ENCODE data around the gene VSIG10. TPM values are rescaled to one million over a fixed set of nuclear protein-coding genes. Genes with fewer than 3 reads are reported as not detected.

The VSIG10 gene
- total RNA-seq, 1 experiment from 2014 or later = 97.4 TPM

- H3K27ac Mint-ChIP-seq = 0 out of 7 replicates have a peak overlapping the region, but pooled peaks of 2 of the 3 experiments have one; percentile 46 to 77
- no peaks in the 10 kb centered on the region for H3K4me1 ChIP-seq (ENCODE audit: insufficient read depth, low read length)
- no peak for TF ChIP-seq CTCF (conservative IDR thresholded peaks at IDR 0.05)
- no peaks in the 10 kb centered on the region; the same call in 1 of the 2 replicates for H3K79me2 ChIP-seq (ENCODE audit: insufficient read depth, low read length)
- no peak overlapping the region for H3K9ac ChIP-seq (ENCODE audit: extremely low read depth, insufficient read length, low read length)
- H3K36me3 Mint-ChIP-seq (ENCODE audit: insufficient read depth in 1 of 3, low read depth in 3 of 3) = peaks cover 37 to 89% (median 79%) of the 10 kb centered on the region in 3 experiments
- H3K27me3 ChIP-seq (ENCODE audit: insufficient read depth, low read length) = no peaks in the 10 kb centered on the region
- no peak overlapping the region for H3K56ac ChIP-seq (ENCODE audit: insufficient read length, low read depth, low read length)
- H2BK5ac ChIP-seq (ENCODE audit: insufficient read length, low read length) = no peak overlapping the region
- no peak overlapping the region for H3K4ac ChIP-seq (ENCODE audit: low read depth, low read length)
- no peak overlapping the region for H3K4me2 ChIP-seq (ENCODE audit: insufficient read depth, insufficient read length, low read length)
- H3T11ph ChIP-seq (ENCODE audit: low read length) = no peak overlapping the region
- H3K18ac ChIP-seq (ENCODE audit: insufficient read length, low read depth, low read length) = no peak overlapping the region
- H2BK120ac ChIP-seq (ENCODE audit: low read depth, low read length, poor library complexity, severe bottlenecking) = no peak overlapping the region
- H2AK5ac ChIP-seq (ENCODE audit: insufficient read length, low read length) = no peak overlapping the region
- no peaks in the 10 kb centered on the region for H3K79me1 ChIP-seq (ENCODE audit: insufficient read depth, low read depth, low read length, poor library complexity, severe bottlenecking)
- H2BK15ac ChIP-seq (ENCODE audit: low read depth, low read length) = no peak overlapping the region
- H3K4me1 Mint-ChIP-seq = peaks cover 0 to 13% of the 10 kb centered on the region in 2 experiments; a peak in 2 of 4 replicates
- no peaks in the 10 kb centered on the region for H3K27me3 Mint-ChIP-seq (ENCODE audit: low read depth)
- no peaks in the 10 kb centered on the region for H3K23me2 ChIP-seq (ENCODE audit: insufficient read length, low read depth, low read length, poor library complexity, severe bottlenecking)
- no peak for DNase-seq
- no peak overlapping the region for H4K91ac ChIP-seq (ENCODE audit: insufficient read length, low read depth, low read length)
- WGBS (ENCODE audit: extremely low coverage, insufficient read length, low lambda C conversion rate) = no CpG with 5 or more reads among the region's 5 CpGs
- no peak overlapping the region for H2BK12ac ChIP-seq (ENCODE audit: insufficient read length, low read depth, low read length)
- no peak overlapping the region for H2AFZ ChIP-seq (ENCODE audit: low read length)
- H3K14ac ChIP-seq (ENCODE audit: insufficient read depth, low read length) = no peak overlapping the region
- H3K9me3 ChIP-seq (ENCODE audit: control insufficient read depth, low read depth, low read length) = no peaks in the 10 kb centered on the region
- H3K23ac ChIP-seq (ENCODE audit: insufficient read length, low read depth, low read length) = no peak overlapping the region
- no peaks in the 10 kb centered on the region; a peak in 1 of 5 replicates for H3K9me3 Mint-ChIP-seq
- H4K5ac ChIP-seq (ENCODE audit: insufficient read length, low read depth, low read length) = no peak overlapping the region
- H3K4me3 Mint-ChIP-seq = no peak overlapping the region
- no peak overlapping the region for H4K8ac ChIP-seq (replicated peaks; ENCODE audit: insufficient read length, low read depth, low read length)
- H2BK20ac ChIP-seq (ENCODE audit: low read depth, low read length, poor library complexity, severe bottlenecking) = no peak overlapping the region
- no peak overlapping the region for H3K27ac ChIP-seq (ENCODE audit: insufficient read length, low read depth, low read length)
- no peaks in the 10 kb centered on the region for H4K20me1 ChIP-seq (ENCODE audit: control insufficient read depth, insufficient read depth, insufficient read length)
Measured at GRCh38 chr12:118033902-118034301, 69.9 kb downstream of the VSIG10 start.

Measured in H9 (cell line).